ENCODE results near the gene DDHD1.

GRCh38 chr14:53042480-53042879 is 110.6 kb downstream of the DDHD1 start:
- TF ChIP-seq TAF1 (IDR thresholded peaks at IDR 0.05; ENCODE audit: low read depth, low read length) = no peak
- no peak for TF ChIP-seq POLR2AphosphoS5 (IDR thresholded peaks at IDR 0.05; ENCODE audit: low read depth, low read length)
- no peak for TF ChIP-seq POLR2A (IDR thresholded peaks at IDR 0.05; ENCODE audit: low read depth, low read length)
- TF ChIP-seq SPI1 (IDR thresholded peaks at IDR 0.05; ENCODE audit: low read depth, low read length) = no peak

All from GM12891 (cell line).